ENCODE results near the gene RAB8B. TPM values are rescaled to one million over a fixed set of nuclear protein-coding genes. Genes with fewer than 3 reads are reported as not detected.

Gene RAB8B
- total and polyA plus RNA-seq, 2 of the 13 experiments (the other 11 are each of a cell fraction or from before 2014, with no cell fraction given): 6.8 to 14.2 TPM

DNA sequence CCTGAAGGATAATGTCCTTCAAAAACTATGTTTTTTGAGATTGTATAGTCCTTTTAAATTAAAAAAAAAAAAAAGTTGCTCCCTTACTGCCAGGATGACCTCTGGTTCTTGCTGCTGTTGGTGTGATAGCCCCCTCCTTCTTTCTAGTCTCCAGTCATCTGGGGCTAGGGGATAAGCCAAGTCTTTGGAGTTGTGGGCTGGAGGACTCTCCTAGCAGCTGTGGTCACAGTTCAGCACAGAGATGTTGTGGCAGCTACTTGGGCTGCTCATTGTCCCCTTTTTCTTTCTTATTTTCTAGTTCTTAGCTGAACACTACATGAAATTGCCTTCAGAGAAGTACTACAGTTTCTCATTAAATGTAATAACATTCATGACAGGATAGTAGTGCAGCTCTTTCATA, 48.8 kb downstream of the RAB8B start:
- TF ChIP-seq TBL1XR1 (IDR thresholded peaks at IDR 0.05; ENCODE audit: borderline replicate concordance, low read length, partially characterized antibody) (no peak), RNF2 (conservative IDR thresholded peaks at IDR 0.05; ENCODE audit: low read depth) (no peak), SOX13 (IDR thresholded peaks at IDR 0.05) (no peak), SOX13 (CRISPR knock-in tag; conservative IDR thresholded peaks at IDR 0.05 in 1 of 2, IDR thresholded peaks at IDR 0.05 in 1 of 2) (no peak)
- H3K9me3 ChIP-seq (ENCODE audit: low read length): no peaks in the 10 kb centered on the region
- no TSS peak for BruUV-seq (replicated peaks)
- in situ Hi-C loops (cut with HindIII; ENCODE audit: extremely low pct_ligation_motif_present, low pct_unique_long_range_greater_than_20kb) (no loop called here), intact Hi-C loops (cut with micrococcal nuclease; ENCODE audit: unreplicated experiment) (no loop called here)
- H3K4me2 ChIP-seq (ENCODE audit: low read depth, low read length): no peak overlapping the region
- H4K20me1 ChIP-seq (ENCODE audit: insufficient read depth, low read length): no peaks in the 10 kb centered on the region
- H3K79me2 ChIP-seq (ENCODE audit: insufficient read depth, low read length): no peaks in the 10 kb centered on the region
- H3K27ac ChIP-seq (ENCODE audit: extremely low read length, insufficient read depth, low read length): no peak overlapping the region
- ATAC-seq (no peak), FAIRE-seq (no peak), DNase-seq (ENCODE audit: low spot score) (no peak)
- no peak overlapping the region for H2AFZ ChIP-seq (ENCODE audit: low read length)
- H3K9ac ChIP-seq (ENCODE audit: insufficient read depth, low read depth, low read length): no peak overlapping the region
- no peaks in the 10 kb centered on the region for H3K27me3 ChIP-seq (ENCODE audit: control insufficient read depth in 1 of 2, insufficient read depth in 2 of 2, low read length in 2 of 2)
- CTCF ChIA-PET (ENCODE audit: low intra/inter-chr PET ratio, low total read pairs): no interaction called here
- no peak overlapping the region for H3K4me3 ChIP-seq (replicated peaks in 1 of 3; ENCODE audit: insufficient read depth in 1 of 3, low read depth in 2 of 3, low read length in 3 of 3)
- no peaks in the 10 kb centered on the region for H3K36me3 ChIP-seq (replicated peaks in 1 of 2; ENCODE audit: control insufficient read depth in 1 of 2, insufficient read depth in 2 of 2, low read length in 2 of 2)
- peaks cover 19% of the 10 kb centered on the region for H3K4me1 ChIP-seq (ENCODE audit: insufficient read depth, low read length)
- POLR2A ChIA-PET: no interaction called here

DNA sequence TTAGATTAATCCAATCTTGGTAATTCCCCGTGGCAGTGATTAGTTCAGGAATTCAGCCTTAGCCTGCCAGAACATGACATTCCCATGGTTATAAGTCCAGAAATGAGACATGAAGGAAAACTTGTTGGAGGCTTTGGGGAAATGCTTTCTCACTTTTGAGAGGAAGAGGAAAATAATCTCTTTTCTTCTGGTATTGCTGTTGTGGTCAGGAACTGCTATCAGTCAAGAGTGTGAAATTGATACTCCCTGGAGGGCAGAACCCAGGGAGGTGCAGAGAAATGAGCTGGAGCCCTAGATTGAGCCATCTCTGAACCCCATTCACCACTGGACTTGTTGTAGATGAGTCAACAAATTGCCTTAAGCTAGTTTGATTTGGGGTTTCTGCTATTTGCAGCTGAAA, 49.4 kb downstream of the RAB8B start:
- Histone ChIP-seq H3K9me3 (ENCODE audit: low read length) (no peaks in the 10 kb centered on the region), H4K20me1 (ENCODE audit: insufficient read depth, low read length) (no peaks in the 10 kb centered on the region), H3K9ac (ENCODE audit: insufficient read depth, low read depth, low read length) (no peak overlapping the region), H3K36me3 (replicated peaks in 1 of 2; ENCODE audit: control insufficient read depth in 1 of 2, insufficient read depth in 2 of 2, low read length in 2 of 2) (no peaks in the 10 kb centered on the region), H3K27me3 (ENCODE audit: control insufficient read depth in 1 of 2, insufficient read depth in 2 of 2, low read length in 2 of 2) (no peaks in the 10 kb centered on the region), H3K4me3 (replicated peaks in 1 of 3; ENCODE audit: insufficient read depth in 1 of 3, low read depth in 2 of 3, low read length in 3 of 3) (no peak overlapping the region), H3K4me1 (ENCODE audit: insufficient read depth, low read length) (peaks cover 13% of the 10 kb centered on the region), H3K79me2 (ENCODE audit: insufficient read depth, low read length) (no peaks in the 10 kb centered on the region), H2AFZ (ENCODE audit: low read length) (no peak overlapping the region), H3K4me2 (ENCODE audit: low read depth, low read length) (no peak overlapping the region), H3K27ac (ENCODE audit: extremely low read length, insufficient read depth, low read length) (no peak overlapping the region)
- intact Hi-C loops (cut with micrococcal nuclease; ENCODE audit: unreplicated experiment) (no loop called here), in situ Hi-C loops (cut with HindIII; ENCODE audit: extremely low pct_ligation_motif_present, low pct_unique_long_range_greater_than_20kb) (no loop called here)
- no TSS peak for BruUV-seq (replicated peaks)
- FAIRE-seq (no peak), DNase-seq (ENCODE audit: low spot score) (no peak), ATAC-seq (no peak)
- ChIA-PET POLR2A (interaction anchor here (0.5 kb wide), 1 partner anchor 185 kb away, joined by 3 read pairs; no protein-coding TSS in a partner anchor), CTCF (ENCODE audit: low intra/inter-chr PET ratio, low total read pairs) (no interaction called here)
- 90% methylated on average over 1 of the region's 1 CpG for WGBS (ENCODE audit: low lambda C conversion rate)
- TF ChIP-seq CC2D1A (CRISPR knock-in tag; IDR thresholded peaks at IDR 0.05) (no peak), REST (IDR thresholded peaks at IDR 0.05; ENCODE audit: borderline replicate concordance in 1 of 2, low read depth in 1 of 2, low read length in 2 of 2) (no peak)

Data from HepG2 (cell line).